22Rv1 (cell line): ENCODE measurements around the gene ARHGEF40.

ENCODE experiments used
- H3K27ac ChIP-seq: fragments of 450-650 bp; 2 replicates; pipeline ENCODE4 v1.5.1; 2017
- CTCF ChIP-seq: fragments of 450-650 bp; IDR thresholded peaks from 2 replicates; pipeline ENCODE4 v1.5.1; 2017; ENCODE audit warnings: mild to moderate bottlenecking
- ZFX ChIP-seq: fragments of 450-650 bp; IDR thresholded peaks from 2 replicates; pipeline ENCODE4 v1.6.1; 2017; ENCODE audit warnings: antibody characterized with exemption, borderline replicate concordance

The ARHGEF40 gene

GRCh38 chr14:21091821-21092272, 21.7 kb downstream of the ARHGEF40 start:
- no peak for TF ChIP-seq ZFX
- TF ChIP-seq CTCF, result no peak
- no peak overlapping the region for H3K27ac ChIP-seq

- H3K27ac ChIP-seq, result no peak overlapping the region
- TF ChIP-seq ZFX, result no peak
- TF ChIP-seq CTCF, result peak; percentile 100
Observed at GRCh38 chr14:21092273-21093011, 22.3 kb downstream of the ARHGEF40 start.

GRCh38 chr14:21093018-21093417, 22.9 kb downstream of the ARHGEF40 start:
- H3K27ac ChIP-seq, result no peak overlapping the region
- TF ChIP-seq ZFX, result no peak
- TF ChIP-seq CTCF, result no peak

GRCh38 chr14:21093769-21094681, 23.9 kb downstream of the ARHGEF40 start:
- no peak overlapping the region for H3K27ac ChIP-seq
- TF ChIP-seq CTCF (no peak), ZFX (no peak)

- TF ChIP-seq ZFX (no peak), CTCF (no peak)
- peak overlapping the region; percentile 83 for H3K27ac ChIP-seq
Observed at GRCh38 chr14:21095430-21096205, 25.5 kb downstream of the ARHGEF40 start.

GRCh38 chr14:21096438-21096837, 26.3 kb downstream of the ARHGEF40 start:
- TF ChIP-seq ZFX (no peak), CTCF (no peak)
- H3K27ac ChIP-seq, result peak overlapping the region; percentile 83
